HEK293 (cell line): ENCODE measurements around the gene KCNJ6.

Experiments used
- CTCF ChIA-PET: fragments of 350-600 bp; formaldehyde crosslinking; extraction: SDS; loops from one replicate; lab custom pipeline; 2021; ENCODE audit warnings: antibody characterized with exemption; lab: Yijun Ruan, JAX
- POLR2A ChIA-PET: fragments of 300-600 bp; formaldehyde crosslinking; extraction: SDS; loops from one replicate; lab custom pipeline; 2020; ENCODE audit warnings: antibody characterized with exemption, inconsistent platforms; lab: Yijun Ruan, JAX
- H3K27ac ChIP-seq: fragments of 200-500 bp; sonication (Bioruptor generic); 2 replicates; pipeline ENCODE4 v1.5.1; 2014; ENCODE audit warnings: low read depth, low read length, control low read depth, inconsistent platforms; ENCODE audit errors: extremely low read depth
- H3K36me3 ChIP-seq, 2 experiments: fragments of 200-500 bp in 1 of 2; sonication (Bioruptor generic) in 1 of 2; 1 replicate in 1 of 2; 2 replicates in 1 of 2; pipeline ENCODE4 v1.5.1; 2014 to 2017; ENCODE audit warnings: inconsistent platforms in 2 of 2, low read length in 2 of 2; ENCODE audit not compliant: control insufficient read depth in 2 of 2, insufficient read depth in 1 of 2
- H3K4me1 ChIP-seq: fragments of 200-500 bp; sonication (Bioruptor generic); 2 replicates; pipeline ENCODE4 v1.5.1; 2014; ENCODE audit warnings: mild to moderate bottlenecking, low read length, inconsistent platforms; ENCODE audit not compliant: control insufficient read depth, insufficient read depth
- H3K4me3 ChIP-seq: 2 replicates; pipeline ENCODE4 v1.5.1; 2011; ENCODE audit warnings: low read depth, mild to moderate bottlenecking, control low read depth, low read length, moderate library complexity
- H3K9me3 ChIP-seq: fragments of 200-500 bp; sonication (Bioruptor generic); 2 replicates; pipeline ENCODE4 v1.5.1; 2014; ENCODE audit warnings: low read depth, low read length, inconsistent platforms; ENCODE audit not compliant: control insufficient read depth, insufficient read depth
- BCL11B ChIP-seq: fragments of 450-650 bp; formaldehyde crosslinking; IDR thresholded peaks from 2 replicates; pipeline ENCODE4 v1.5.1; 2016; ENCODE audit warnings: low read depth, missing biosample characterization, missing genetic modification characterization
- FEZF1 ChIP-seq: fragments of 450-650 bp; formaldehyde crosslinking; IDR thresholded peaks from 2 replicates; pipeline ENCODE4 v1.5.1; 2016; ENCODE audit warnings: missing biosample characterization, missing genetic modification characterization
- KLF7 ChIP-seq: fragments of 450-650 bp; formaldehyde crosslinking; IDR thresholded peaks from 2 replicates; pipeline ENCODE4 v1.5.1; 2016; ENCODE audit warnings: missing biosample characterization, missing genetic modification characterization, borderline replicate concordance
- OVOL3 ChIP-seq: fragments of 450-650 bp; formaldehyde crosslinking; IDR thresholded peaks from 2 replicates; pipeline ENCODE4 v1.5.1; 2016; ENCODE audit warnings: missing biosample characterization, missing genetic modification characterization
- PATZ1 ChIP-seq: fragments of 450-650 bp; formaldehyde crosslinking; IDR thresholded peaks from 2 replicates; pipeline ENCODE4 v1.5.1; 2016; ENCODE audit warnings: missing biosample characterization, missing genetic modification characterization
- ZFP69B ChIP-seq: fragments of 450-650 bp; formaldehyde crosslinking; IDR thresholded peaks from 2 replicates; pipeline ENCODE4 v1.5.1; 2016; ENCODE audit warnings: missing biosample characterization, missing genetic modification characterization
- ZNF112 ChIP-seq: fragments of 450-650 bp; formaldehyde crosslinking; IDR thresholded peaks from 2 replicates; pipeline ENCODE4 v1.5.0; 2017; ENCODE audit warnings: missing biosample characterization, missing genetic modification characterization
- ZNF174 ChIP-seq: fragments of 450-650 bp; formaldehyde crosslinking; IDR thresholded peaks from 2 replicates; pipeline ENCODE4 v1.5.0; 2017; ENCODE audit warnings: missing biosample characterization, mild to moderate bottlenecking, missing genetic modification characterization
- ZNF211 ChIP-seq: fragments of 450-650 bp; formaldehyde crosslinking; IDR thresholded peaks from 2 replicates; pipeline ENCODE4 v1.5.1; 2016; ENCODE audit warnings: low read depth, missing biosample characterization, missing genetic modification characterization
- ZNF239 ChIP-seq: fragments of 450-650 bp; formaldehyde crosslinking; IDR thresholded peaks from 2 replicates; pipeline ENCODE4 v1.5.1; 2016; ENCODE audit warnings: missing biosample characterization, missing genetic modification characterization
- ZNF366 ChIP-seq: fragments of 450-650 bp; formaldehyde crosslinking; conservative IDR thresholded peaks from 2 replicates; pipeline ENCODE4 v1.5.1; 2016; ENCODE audit warnings: missing biosample characterization, missing genetic modification characterization
- ZNF423 ChIP-seq: fragments of 450-650 bp; formaldehyde crosslinking; IDR thresholded peaks from 2 replicates; pipeline ENCODE4 v1.5.1; 2016; ENCODE audit warnings: missing biosample characterization, missing genetic modification characterization
- ZNF433 ChIP-seq: fragments of 450-650 bp; formaldehyde crosslinking; IDR thresholded peaks from 2 replicates; pipeline ENCODE4 v1.5.1; 2016; ENCODE audit warnings: missing biosample characterization, missing genetic modification characterization, low read depth
- ZNF473 ChIP-seq: fragments of 450-650 bp; formaldehyde crosslinking; IDR thresholded peaks from 2 replicates; pipeline ENCODE4 v1.5.1; 2017; ENCODE audit warnings: missing biosample characterization, missing genetic modification characterization
- ZNF549 ChIP-seq: fragments of 450-650 bp; IDR thresholded peaks from 2 replicates; pipeline ENCODE4 v1.5.1; 2018; ENCODE audit warnings: missing biosample characterization, missing genetic modification characterization, mild to moderate bottlenecking, inconsistent platforms, moderate library complexity
- ZNF585B ChIP-seq: fragments of 450-650 bp; formaldehyde crosslinking; IDR thresholded peaks from 2 replicates; pipeline ENCODE4 v1.5.1; 2016; ENCODE audit warnings: missing biosample characterization, missing genetic modification characterization
- ZNF747 ChIP-seq: fragments of 450-650 bp; formaldehyde crosslinking; IDR thresholded peaks from 2 replicates; pipeline ENCODE4 v1.5.1; 2016; ENCODE audit warnings: missing biosample characterization, missing genetic modification characterization
- ZSCAN18 ChIP-seq: fragments of 450-650 bp; formaldehyde crosslinking; IDR thresholded peaks from 2 replicates; pipeline ENCODE4 v1.5.1; 2016; ENCODE audit warnings: missing biosample characterization, missing genetic modification characterization
- ZXDB ChIP-seq: fragments of 450-650 bp; formaldehyde crosslinking; IDR thresholded peaks from 2 replicates; pipeline ENCODE4 v1.5.1; 2016; ENCODE audit warnings: missing biosample characterization, missing genetic modification characterization
- TF ChIP-seq, protein P1 (sequence below): fragments of 450-650 bp; formaldehyde crosslinking; IDR thresholded peaks from 2 replicates; pipeline ENCODE4 v1.5.1; 2017; ENCODE audit warnings: missing biosample characterization, missing genetic modification characterization

KCNJ6 gene

GRCh38 chr21:37704751-37705150 lies 211.5 kb downstream of the KCNJ6 start:
- H3K27ac ChIP-seq: no peak overlapping the region
- no peaks in the 10 kb centered on the region for H3K4me1 ChIP-seq
- ChIA-PET CTCF (interaction anchor here (0.7 to 4.5 kb wide), 4 partner anchors 8 to 651 kb away, joined by 3 to 14 read pairs (median 10); partner anchors contain the start of gene KCNJ6), POLR2A (no interaction called here)
- TF ChIP-seq ZNF366: no peak
- no peak overlapping the region for H3K4me3 ChIP-seq
- H3K9me3 ChIP-seq: no peaks in the 10 kb centered on the region
- no peaks in the 10 kb centered on the region for H3K36me3 ChIP-seq

DNA sequence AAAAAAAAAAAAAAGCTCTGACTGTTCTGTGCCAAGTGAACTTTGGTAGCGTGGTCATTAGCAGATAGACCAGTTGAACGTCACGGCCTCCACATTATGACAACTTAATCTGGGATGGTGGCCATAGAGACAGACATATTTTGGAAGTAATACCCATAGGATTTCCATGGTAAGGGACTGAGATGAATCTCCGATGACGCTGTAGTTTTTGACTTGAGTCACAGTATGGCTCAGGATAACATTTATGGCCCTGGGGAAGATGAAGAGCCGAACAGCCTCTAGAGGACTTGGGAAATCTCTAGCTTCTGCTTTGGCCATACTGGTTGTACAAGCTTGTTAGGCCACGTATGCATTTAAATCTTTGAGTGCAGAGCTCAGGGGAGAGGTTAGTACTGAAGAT lies 214.0 kb downstream of the KCNJ6 start:
- H3K27ac ChIP-seq: no peak overlapping the region
- ChIA-PET CTCF (interaction anchor here (0.7 to 3.2 kb wide), 5 partner anchors 10 to 653 kb away, joined by 3 to 17 read pairs (median 4); no protein-coding TSS in a partner anchor), POLR2A (no interaction called here)
- TF ChIP-seq, protein P1, sequence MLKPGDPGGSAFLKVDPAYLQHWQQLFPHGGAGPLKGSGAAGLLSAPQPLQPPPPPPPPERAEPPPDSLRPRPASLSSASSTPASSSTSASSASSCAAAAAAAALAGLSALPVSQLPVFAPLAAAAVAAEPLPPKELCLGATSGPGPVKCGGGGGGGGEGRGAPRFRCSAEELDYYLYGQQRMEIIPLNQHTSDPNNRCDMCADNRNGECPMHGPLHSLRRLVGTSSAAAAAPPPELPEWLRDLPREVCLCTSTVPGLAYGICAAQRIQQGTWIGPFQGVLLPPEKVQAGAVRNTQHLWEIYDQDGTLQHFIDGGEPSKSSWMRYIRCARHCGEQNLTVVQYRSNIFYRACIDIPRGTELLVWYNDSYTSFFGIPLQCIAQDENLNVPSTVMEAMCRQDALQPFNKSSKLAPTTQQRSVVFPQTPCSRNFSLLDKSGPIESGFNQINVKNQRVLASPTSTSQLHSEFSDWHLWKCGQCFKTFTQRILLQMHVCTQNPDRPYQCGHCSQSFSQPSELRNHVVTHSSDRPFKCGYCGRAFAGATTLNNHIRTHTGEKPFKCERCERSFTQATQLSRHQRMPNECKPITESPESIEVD (tag by site-specific recombination): no peak
- TF ChIP-seq ZNF239 (tag by site-specific recombination): no peak
- no peak for TF ChIP-seq ZNF423 (tag by site-specific recombination)
- TF ChIP-seq FEZF1: no peak
- no peak for TF ChIP-seq KLF7
- TF ChIP-seq ZNF211 (tag by site-specific recombination): no peak
- TF ChIP-seq BCL11B (tag by site-specific recombination): no peak
- TF ChIP-seq ZNF549 (tag by site-specific recombination): no peak
- no peak for TF ChIP-seq ZSCAN18 (tag by site-specific recombination)
- TF ChIP-seq PATZ1: no peak
- no peak for TF ChIP-seq ZNF112
- no peak for TF ChIP-seq OVOL3 (tag by site-specific recombination)
- TF ChIP-seq ZNF747: no peak
- no peak for TF ChIP-seq ZNF433 (tag by site-specific recombination)
- no peak for TF ChIP-seq ZNF585B (tag by site-specific recombination)
- no peak for TF ChIP-seq ZFP69B
- no peak for TF ChIP-seq ZXDB (tag by site-specific recombination)
- no peak for TF ChIP-seq ZNF473 (tag by site-specific recombination)
- no peak for TF ChIP-seq ZNF174 (tag by site-specific recombination)
- H3K9me3 ChIP-seq: no peaks in the 10 kb centered on the region
- no peaks in the 10 kb centered on the region for H3K4me1 ChIP-seq
- H3K36me3 ChIP-seq: no peaks in the 10 kb centered on the region
- H3K4me3 ChIP-seq: no peak overlapping the region
